TTC549 (cell line): ENCODE results near the gene ANKRD36C.
"Not testable (repeated sequence)": the region's sequence is repeated elsewhere in the genome, so short reads cannot be mapped to it uniquely, and the experiment has no call there.

Source experiments
- FAIRE-seq: peaks from 2 replicates; lab custom pipeline; 2012; peaks lifted over from hg19 to GRCh38; lab: Jason Lieb, UNC

ANKRD36C gene

DNA sequence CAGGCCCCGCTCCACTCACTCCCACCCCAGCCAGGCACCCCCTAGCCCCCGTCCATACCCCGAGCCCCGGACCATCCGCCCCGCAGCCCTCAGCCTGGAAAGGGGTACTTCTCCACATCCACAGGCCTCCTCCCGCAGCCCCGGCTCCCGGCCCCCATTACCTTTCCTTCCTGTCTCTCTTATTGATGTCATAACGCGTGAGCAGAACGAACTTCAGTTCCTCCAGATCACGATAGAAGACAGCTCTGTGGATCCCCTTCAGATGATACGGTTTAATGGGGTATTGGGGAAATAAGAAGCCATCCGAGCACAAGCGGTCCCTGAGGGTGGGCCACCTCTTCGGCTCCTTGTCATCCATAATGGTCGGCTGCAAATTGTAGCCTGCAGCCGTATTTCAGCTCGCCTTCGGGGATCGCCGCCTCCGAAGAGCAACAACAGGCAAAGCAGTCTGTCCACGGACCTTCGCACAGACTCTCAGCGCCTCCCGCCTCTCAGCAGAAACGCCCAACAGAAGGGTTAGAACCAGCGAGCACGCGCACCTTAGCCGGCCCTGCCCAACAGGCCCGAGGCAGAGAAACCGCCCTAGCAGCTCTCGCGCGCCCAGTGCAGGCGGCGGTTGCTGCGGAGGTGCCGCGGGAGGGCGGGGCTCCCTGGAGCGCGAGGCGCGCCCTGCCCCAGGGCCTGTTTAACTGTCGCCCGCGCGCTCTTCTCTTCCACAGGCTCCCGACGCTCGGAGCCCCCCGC is at the start of gene ANKRD36C:
Gene ANKRD36C (minus strand): TSS at position 474 of the 744 bp plus-strand sequence. CDS start 116 bp downstream, at position 358.
- not testable (repeated sequence) for FAIRE-seq

DNA sequence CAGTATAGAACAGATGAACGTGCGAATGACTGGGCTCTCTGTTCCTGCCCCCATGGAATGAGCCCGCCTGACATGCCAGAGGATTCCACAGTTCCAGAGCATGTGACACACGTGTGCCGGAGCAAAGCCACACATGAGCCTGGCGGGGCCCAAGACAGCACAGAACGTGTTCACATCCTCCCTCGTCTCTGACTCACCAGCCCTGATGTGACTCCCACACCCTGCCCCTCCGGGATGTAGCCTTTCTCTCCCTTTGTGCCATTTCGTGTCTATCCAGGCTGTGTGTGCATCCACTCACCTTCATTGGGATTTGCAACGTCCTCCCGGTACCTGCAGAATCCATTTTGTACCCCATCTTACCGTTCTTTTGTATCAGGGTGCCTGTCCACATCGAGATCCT is 43.9 kb upstream of the ANKRD36C start:
- not testable (repeated sequence) for FAIRE-seq

DNA sequence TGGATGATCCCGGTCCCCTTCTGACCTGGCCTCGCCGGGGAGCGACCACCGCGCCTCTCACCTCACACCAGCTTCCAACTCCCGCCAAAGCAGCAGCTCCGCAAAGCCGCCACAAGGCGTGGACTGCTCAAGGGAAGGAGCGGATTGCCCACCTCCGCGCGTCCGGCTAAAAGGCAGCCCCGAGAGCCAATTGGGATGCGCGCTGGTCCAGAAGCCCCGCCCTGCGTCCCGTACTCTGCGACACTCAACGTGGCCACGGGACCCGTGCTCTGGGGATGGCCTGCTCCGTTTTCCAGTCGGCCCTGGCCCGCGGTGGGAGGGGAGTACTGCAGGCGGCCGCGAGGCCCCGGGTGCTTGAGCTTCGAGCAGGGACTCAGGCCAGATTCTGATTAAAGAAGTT is 43.2 kb upstream of the ANKRD36C start, which contains the start of gene GPAT2:
Gene GPAT2 (minus strand): TSS at position 125 of the 400 bp plus-strand sequence. CDS start 2,557 bp downstream, outside the sequence.
- not testable (repeated sequence) for FAIRE-seq

DNA sequence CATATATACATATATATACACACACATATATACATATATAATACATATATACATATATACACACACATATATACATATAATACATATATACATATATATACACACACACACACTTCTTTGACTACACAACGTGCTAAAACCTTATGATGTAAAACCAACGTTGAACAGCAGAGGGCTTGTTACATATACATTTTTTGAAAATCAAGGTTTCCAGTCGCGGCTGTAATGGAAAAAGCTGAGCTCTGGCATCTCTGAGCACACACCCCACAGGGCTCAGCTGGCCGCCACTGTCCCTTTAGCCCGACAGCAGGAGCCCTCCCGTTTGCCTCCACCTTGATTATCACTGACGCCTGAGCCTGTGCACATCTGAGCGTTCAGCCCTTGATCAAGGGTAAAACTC is 42.4 kb upstream of the ANKRD36C start:
- peak; percentile 97 for FAIRE-seq

DNA sequence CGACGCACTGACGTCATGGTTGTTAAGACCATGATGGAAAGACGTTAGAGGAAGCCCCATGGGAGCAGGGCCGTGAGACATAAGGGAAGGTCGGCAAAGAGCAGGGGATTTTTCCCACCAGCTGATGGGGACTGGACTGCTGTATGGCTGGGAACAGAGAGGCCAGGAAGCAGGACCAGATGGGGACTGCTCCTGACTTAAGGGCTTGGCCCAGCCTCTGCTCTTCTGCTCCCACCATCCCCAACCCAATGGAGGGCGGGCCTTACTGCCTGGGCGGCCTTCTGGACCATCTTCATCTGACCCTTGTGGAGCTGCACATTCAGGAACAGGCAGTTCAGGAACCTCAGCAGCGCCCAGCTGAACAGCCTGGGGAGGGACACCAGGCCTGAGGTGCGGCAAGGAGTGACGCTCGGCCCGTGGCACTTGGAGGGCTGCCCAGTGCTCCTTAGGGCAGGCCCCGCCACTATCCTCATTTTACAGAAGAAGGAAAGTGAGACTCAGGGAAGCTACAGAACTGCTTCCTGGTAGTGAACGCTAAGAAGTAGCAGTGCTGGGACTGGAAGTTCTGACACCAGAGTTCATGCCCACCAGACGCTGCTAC is 36.2 kb upstream of the ANKRD36C start:
- FAIRE-seq = not testable (repeated sequence)

DNA sequence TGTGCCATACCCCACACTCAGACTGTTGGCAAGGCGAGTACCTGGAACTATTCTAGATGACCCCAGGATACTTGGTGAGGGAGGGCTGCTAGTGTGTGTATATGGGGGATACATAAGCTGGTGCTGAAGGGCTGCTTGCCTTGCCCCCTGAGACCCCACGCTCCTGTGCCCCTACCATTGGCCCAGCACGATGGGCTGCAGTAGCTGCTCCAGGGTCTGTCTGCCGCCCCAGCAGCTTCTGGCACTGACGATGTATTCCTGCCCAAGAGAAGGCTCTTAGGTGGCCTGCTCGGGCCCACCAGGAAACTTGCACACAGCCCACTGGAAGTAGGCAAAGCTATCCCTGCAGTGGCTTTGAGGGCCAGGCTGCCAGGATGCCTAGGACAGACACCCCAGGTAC is 34.1 kb upstream of the ANKRD36C start:
- FAIRE-seq = not testable (repeated sequence)

DNA sequence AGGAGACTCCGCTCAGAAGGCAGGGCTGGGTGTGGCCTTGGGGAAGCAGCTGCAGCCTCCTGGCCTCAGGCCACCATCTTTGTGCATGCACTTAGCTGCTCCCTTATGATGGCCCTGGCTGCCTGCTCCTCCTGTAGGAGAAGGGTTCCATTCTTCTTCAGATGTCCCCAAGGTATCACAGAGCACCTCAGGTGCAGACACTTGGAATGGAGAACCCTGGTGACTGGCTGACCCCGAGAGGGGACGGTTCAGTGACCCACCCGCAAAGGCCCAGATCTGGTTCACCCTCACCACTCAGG is 33.5 kb upstream of the ANKRD36C start:
- FAIRE-seq = no peak

DNA sequence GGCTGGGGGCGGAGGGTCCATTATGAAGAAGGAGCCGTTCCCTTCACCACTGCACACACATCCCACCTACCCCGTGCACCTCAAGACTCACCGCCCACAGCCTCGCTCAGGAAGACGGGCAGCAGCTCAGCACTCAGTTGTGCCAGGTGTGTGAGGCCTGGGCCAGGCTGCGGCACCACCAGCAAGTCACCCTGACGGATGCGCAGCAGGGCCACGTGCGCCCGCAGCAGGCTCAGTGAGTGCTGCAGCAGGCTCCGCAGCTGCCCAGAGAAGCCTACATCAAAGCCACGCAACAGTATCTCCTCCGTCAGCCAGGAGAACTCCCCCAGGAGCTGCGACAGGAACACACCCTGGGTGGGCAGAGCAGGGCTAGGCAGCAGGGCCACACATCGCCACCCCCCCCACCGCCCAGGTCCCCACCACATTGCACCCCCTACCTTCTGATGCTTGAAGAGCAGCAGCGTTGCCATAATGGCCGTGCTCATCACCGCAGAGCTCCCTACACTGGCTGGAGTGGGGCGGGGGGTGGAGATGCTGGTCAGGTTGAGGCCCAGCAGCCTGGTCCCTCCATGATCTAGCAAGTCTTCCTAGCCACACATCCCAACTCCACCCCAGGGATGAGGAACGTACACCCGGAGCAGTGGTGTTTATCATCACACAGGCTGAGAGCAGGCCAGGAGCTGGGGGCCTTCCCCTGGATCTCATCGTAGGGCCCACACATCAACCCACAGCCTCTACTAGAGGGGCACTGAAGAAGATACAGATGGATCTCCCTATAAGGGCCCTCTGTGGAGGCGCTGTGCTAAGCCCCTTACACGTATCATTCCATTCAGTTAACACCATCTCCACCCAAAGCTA is 32.9 kb upstream of the ANKRD36C start:
- FAIRE-seq = no peak

DNA sequence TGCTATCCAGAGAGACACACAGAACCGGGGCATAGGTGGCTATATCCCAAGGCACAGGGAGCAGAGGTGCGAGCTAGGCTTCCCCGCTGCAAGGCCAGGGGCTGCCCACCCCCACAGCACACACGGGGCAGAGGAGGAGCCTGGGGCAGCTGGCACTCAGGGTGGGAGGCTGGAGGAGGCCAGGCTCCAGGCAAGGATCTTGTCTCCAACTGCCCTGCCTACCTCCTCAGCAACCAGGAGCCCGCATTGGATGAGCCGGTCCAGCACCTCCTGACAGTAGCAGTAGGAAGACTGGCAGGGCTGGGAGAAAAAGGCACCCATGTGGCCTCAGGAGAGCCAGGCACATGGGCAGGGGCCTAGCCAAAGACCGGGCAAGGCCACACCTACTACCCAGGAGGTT is 32.1 kb upstream of the ANKRD36C start:
- FAIRE-seq = not testable (repeated sequence)

DNA sequence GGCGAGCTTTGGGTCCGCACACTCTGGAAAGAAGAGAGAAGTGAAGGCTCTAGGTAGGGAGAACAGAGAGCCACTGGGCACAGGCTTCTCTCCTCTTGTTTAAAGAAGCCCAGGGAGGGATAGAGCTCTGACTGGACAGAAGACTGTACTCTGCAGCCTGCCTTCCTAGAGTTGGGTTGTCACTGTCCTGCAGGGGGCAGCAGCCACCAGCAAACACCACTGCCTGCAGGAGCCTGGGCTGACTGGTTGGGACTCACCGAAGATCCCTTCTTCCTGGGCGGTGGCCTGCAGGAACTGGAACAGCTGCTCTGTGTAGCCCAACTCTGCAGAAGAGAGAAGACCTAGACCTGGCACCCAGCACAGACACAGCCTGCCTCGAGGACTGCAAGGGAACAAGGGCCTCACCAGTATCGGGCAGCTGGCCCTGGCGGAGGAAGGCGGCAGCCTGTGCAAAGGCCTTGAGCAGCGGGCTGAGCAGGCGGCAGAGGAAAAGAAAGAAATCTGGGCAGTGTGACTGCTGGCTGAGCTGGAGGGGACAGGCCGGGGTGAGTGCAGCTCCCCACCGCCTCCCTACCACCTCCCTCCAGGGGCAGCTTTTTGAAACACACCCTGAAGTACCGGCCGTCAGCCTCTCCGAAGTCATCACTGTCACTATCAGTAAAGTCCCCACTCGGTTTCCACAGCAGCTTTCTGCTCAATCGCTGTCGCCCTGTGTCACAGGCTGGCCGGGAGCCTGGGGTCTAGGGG is 31.2 kb upstream of the ANKRD36C start:
- FAIRE-seq = peak; percentile 48

DNA sequence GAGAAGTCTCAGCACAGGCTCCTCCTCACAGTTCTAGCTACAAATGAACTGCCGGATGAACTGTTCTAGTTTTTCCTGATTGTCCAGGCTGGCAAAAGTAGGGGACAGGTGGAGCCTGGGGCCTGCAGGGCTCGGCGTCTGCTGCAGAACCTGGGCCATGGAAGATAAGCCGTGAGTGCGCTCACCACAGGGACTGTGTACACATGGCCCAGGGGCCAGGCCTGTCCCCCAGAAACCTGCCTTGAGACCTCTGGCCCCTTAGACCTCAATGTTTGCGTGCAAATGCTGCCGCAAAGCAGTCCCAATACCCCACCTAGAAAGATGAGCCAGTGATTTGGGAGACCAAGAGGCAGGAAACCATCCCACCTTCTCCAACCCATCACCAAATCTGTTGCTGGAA is 30.5 kb upstream of the ANKRD36C start:
- not testable (repeated sequence) for FAIRE-seq

DNA sequence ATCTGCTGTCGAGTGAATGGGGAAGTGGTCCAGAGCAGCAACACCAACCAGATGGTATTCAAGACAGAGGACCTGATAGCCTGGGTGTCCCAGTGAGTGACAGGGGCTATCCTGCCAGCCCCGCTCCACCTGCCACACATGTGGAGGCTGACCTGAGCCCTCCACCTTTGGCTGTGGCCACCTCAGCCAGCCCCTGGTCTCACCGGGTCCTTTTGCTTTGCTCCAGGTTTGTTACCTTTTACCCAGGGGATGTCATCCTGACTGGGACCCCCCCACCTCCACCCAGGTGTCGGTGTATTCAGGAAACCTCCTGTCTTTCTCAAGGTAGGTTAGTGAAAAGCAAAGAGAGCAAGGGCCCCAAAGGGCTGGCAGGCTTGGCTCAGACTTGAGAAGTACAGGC is 29.5 kb upstream of the ANKRD36C start:
- not testable (repeated sequence) for FAIRE-seq

DNA sequence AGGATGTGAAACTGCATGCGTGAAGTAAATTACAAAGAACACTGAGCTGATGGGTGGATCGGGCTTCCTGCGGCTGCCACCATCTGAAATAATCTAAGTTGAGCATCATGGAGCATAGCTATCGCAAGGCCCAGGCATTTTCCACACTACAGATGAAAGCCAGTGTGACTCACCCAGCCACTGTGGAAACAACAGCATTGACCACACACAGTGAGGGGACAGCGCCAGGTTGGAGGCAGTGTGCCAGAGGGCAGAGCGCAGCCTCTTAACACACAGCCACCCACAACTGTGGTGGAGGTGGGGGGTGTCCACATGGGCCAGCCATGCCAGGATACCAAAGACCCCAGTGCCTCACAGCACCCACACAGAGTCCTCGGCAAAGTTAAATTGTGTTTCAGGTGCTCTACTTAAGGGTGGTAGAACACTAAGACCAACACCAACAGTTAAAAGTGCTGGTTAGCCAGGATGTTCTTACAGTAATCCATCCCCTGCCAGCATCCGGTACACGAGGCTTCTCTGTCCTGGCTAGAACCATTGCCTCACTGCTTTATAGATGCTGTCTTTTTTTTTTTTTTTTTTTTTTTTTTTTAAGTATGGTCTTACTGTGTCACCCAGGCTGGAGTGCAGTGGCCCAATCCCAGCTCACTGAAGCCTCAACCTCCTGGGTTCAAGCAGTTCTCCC is 28.4 kb upstream of the ANKRD36C start:
- FAIRE-seq = not testable (repeated sequence)

DNA sequence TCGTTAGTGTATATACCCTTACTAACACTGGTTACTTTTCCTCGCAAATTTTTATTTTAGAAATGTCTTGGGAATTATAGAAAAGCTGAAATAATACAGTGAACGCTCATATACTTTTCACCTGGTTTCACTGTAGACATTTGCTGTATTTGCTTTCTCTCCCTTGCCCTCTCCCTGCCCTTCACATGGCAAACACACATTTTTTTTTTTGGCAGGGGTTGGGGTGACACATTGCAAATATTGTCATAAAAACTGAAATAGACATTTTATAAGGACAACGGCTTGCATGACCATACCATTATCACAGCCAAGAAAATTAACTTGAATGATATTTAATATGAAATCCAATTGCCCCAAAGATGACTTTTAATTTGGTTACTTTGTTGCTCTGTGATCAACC is 24.7 kb upstream of the ANKRD36C start:
- not testable (repeated sequence) for FAIRE-seq

DNA sequence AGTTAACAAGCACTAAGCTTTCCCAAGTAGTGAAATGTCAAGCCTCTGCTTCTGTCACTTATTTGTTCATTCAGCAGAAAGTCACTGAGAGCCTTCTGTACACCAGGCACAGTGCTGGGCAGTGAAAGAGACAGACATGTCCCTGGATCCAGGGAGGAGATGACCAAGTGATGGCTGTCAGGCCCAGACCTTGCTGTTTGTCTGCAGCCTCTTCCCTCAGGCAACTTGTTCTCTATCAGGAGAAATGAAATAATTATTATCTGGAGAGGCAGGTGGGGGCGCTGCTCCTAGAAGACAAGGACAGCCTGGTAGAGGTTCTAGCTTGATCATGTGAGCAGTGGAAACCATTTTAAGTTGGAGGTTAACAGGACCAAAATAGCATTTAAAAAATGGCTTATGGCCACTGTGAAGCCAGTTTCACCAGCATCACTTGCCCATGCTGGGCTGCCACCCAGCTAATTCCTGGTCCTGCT is 21.2 kb upstream of the ANKRD36C start:
- FAIRE-seq = not testable (repeated sequence)

DNA sequence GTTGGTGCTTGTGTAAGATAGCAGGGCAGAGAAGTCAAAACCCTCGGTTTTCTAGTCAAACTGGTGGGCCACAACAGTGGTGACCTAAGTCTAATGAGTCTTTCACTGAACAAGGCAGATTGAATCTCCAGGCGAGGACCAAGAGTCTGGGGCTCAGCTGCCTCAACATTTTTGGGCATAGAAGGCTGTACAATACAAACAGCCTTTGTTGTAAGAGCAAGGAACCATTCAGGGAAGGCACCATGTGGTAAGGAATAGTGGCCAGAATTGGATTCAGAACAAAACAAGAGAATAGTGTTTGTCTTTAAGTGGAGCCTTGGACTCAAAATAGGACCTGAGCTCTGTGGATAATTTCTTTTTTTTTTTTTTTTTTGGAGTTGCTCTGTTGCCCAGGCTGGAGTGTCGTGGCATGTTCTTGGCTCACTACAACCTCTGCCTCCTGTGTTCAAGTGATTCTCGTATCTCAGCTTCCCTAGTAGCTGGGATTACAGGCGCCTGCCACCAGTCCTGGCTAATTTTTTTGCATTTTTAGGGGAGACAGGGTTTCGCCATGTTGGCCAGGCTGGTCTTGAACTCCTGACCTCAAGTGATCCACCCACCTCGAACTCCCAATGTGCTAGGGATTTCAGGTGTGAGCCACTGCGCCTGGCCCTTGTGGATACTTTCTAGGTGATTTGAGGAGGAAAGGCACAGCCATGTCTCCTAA is 20.6 kb upstream of the ANKRD36C start:
- not testable (repeated sequence) for FAIRE-seq

DNA sequence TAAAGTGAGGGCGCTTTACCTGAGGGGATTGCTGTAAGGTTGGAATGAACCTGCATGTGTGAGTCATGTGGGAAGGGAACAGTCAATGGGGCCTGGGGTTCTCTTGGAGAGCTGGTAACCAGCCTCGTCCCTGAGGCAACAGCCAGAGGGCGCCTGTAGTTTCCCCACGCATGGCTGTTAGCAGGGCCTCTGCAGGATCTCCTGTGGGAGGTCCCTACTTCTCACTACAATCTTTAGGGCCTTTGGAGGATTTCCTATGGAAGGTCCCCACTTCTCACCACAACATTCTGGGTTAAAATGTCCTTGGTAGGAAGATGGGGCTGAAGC is 19.5 kb upstream of the ANKRD36C start:
- not testable (repeated sequence) for FAIRE-seq

DNA sequence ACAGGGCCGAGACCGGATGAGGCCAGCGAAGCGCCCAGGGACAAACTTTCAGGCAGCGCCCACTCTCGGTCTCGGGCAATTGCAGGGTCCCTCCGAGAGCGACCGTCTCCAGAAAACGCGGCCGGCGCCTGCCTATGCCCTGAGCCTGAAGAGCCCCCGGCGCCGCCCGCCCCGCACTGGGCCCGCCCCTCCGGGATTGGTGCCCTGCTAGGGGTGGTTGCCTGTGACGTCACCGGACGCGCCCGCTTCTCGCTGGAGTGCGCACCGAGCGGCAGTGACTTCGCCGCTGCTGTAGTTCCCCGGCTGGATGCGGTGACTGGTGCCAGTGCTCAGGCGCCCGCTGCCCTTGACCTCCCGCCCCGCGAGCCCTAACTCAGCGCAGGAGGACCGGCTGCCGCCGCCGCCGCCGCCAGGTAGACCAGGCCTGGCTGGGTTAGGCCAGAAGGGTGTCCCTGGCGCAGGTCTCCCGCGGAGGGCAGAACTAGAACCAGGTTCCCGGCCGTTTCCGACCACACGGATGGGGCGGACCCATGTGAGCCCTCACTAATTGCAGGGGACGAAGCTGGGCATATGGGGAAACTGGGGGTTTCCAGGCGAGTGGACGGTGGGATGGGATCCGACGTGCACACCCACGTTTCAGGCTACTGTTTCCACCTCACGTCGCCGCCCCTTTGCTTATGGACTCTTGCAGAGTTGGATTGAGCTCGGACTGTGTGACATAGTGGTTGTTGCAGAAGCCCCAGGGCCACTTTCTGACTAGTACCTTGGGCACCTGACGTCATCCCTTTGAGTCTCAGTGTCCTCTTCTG is 18.9 kb upstream of the ANKRD36C start:
- FAIRE-seq = not testable (repeated sequence)

DNA sequence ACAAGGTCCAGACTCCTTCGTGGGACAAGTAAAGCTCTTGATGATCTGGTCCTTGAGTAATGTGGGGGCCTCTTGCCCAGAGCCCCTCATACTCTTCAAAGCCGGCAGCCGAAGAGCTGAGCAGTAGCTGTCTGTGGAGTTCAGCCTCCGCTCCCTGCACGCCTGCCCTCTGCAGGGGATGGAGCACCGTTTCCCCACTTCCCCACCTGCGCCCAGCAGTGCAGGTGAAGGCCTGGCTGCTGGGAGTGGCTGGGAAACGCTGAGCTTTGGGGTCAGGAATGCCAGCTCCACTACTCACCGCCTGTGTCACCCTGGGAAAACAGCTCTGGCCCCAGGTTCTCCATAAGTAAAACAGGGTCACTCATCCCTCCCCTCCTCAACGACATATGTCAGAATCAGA is 18.2 kb upstream of the ANKRD36C start:
- FAIRE-seq = not testable (repeated sequence)

DNA sequence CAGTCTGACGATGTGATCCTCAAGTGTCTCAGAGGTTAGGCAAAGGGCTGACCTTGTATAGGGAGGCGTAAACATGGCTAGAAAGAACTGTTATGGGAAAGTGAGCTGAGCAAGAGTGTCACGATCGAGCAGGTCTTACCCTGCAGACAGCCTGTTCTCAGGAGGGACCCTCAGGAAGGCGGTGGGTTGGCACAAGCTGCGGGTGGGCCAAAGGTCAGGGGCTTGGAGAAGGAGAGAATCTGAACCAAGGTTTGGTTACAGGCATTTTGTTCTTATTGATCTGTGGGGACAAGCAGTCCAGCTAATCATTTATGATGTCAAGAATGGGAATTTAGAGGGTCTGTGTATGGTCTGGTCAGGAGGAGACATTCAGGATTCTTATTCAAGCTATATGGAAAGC is 16.4 kb upstream of the ANKRD36C start:
- FAIRE-seq = not testable (repeated sequence)
